ENCODE results near the gene ACBD6.

DNA sequence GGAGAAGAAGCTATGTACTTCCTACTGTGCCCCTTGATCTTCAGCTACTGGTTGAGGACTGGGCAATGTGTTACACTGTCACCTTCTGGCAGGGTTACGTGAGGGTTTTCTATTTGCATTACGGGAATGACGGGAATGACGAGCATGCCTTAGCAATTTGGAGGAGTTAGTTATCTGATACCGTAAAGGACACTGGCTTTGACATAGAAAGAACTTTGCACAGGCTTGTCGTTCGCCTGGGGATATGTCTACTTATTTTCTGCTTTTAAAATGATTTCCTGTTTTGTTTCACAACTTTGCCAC lies 19.8 kb upstream of the ACBD6 start:
- no peak for TF ChIP-seq POLR2A (IDR thresholded peaks at IDR 0.05)
- TF ChIP-seq, protein P1, sequence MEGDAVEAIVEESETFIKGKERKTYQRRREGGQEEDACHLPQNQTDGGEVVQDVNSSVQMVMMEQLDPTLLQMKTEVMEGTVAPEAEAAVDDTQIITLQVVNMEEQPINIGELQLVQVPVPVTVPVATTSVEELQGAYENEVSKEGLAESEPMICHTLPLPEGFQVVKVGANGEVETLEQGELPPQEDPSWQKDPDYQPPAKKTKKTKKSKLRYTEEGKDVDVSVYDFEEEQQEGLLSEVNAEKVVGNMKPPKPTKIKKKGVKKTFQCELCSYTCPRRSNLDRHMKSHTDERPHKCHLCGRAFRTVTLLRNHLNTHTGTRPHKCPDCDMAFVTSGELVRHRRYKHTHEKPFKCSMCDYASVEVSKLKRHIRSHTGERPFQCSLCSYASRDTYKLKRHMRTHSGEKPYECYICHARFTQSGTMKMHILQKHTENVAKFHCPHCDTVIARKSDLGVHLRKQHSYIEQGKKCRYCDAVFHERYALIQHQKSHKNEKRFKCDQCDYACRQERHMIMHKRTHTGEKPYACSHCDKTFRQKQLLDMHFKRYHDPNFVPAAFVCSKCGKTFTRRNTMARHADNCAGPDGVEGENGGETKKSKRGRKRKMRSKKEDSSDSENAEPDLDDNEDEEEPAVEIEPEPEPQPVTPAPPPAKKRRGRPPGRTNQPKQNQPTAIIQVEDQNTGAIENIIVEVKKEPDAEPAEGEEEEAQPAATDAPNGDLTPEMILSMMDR (IDR thresholded peaks at IDR 0.05) = no peak
